NT2/D1 (cell line): ENCODE data around the gene EPHA1.

ENCODE experiments used
- SUZ12 ChIP-seq: IDR thresholded peaks from 2 replicates; pipeline ENCODE4 v1.6.1; 2011; ENCODE audit not compliant: insufficient read length, insufficient read depth; ENCODE audit errors: extremely low read depth
- YY1 ChIP-seq: IDR thresholded peaks from 2 replicates; pipeline ENCODE4 v1.6.1; 2011; ENCODE audit not compliant: insufficient read length, insufficient read depth
- ZNF274 ChIP-seq: IDR thresholded peaks from 2 replicates; pipeline ENCODE4 v1.6.1; 2011; ENCODE audit warnings: mild to moderate bottlenecking, low read depth, low read length

DNA sequence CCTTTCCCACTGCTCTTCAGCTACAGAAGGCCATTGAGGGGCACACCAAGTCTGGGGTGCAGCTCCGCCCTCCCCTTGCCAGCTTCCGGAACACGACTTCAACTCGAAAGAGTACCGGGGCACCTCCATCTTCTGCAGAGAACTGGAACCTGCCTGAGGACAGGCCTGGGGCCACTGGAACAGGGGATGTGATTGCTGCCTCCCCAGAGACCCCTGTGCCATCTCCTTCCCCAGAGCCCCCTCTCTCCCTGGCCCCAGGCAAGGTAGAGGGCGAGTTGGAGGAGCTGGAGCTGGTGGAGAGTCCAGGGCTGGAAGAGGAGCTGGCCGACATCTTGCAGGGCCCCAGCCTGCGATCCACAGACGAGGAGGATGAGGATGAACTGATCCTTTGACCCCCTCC, 57.1 kb downstream of the EPHA1 start:
- TF ChIP-seq YY1 (no peak), ZNF274 (no peak), SUZ12 (no peak)
